ENCODE measurements around the gene NPC1. TPM values are rescaled to one million over a fixed set of nuclear protein-coding genes. Genes with fewer than 3 reads are reported as not detected.

Gene NPC1
- total RNA-seq, 1 donor from 2014 or later, result 48.0 TPM

DNA sequence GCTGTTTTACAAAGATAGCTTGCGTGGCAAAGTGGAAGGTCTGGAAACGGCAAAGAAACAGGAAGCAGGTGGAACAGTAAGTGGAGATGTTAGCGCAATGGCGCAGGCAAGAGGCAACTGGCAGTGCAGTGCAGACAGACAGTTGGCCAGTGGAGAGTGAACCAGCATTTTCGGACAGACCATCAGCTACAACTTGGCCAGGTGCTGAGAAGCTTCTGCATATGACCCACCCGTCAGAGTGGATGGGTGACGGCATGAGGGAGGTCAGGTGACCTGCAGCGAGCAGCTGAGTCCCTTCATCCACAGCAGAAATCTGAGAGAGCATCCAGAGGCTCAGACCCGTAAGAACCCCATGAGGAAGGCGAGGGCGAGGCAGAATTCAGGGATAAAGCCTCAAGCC, 33.8 kb downstream of the NPC1 start:
- Histone ChIP-seq H3K27ac (ENCODE audit: low read depth, low read length) (no peak overlapping the region), H3K9ac (ENCODE audit: low read depth in 1 of 3, low read length in 3 of 3) (no peak overlapping the region), H3K27me3 (ENCODE audit: control insufficient read depth in 3 of 3, insufficient read depth in 3 of 3, low read length in 3 of 3) (no peaks in the 10 kb centered on the region), H3K4me3 (ENCODE audit: low read length in 3 of 3) (no peak overlapping the region), H3K4me1 (ENCODE audit: control insufficient read depth in 3 of 3, insufficient read depth in 3 of 3, low read length in 3 of 3) (no peaks in the 10 kb centered on the region), H3K9me3 (ENCODE audit: control insufficient read depth in 3 of 3, low read length in 3 of 3) (no peaks in the 10 kb centered on the region), H3K36me3 (ENCODE audit: control insufficient read depth in 3 of 3, insufficient read depth in 3 of 3, low read length in 3 of 3) (peaks cover 47 to 68% (median 57%) of the 10 kb centered on the region in 3 donors)

GRCh38 chr18:23551978-23552377, 34.3 kb downstream of the NPC1 start:
- no peak overlapping the region for H3K4me3 ChIP-seq (ENCODE audit: low read length in 3 of 3)
- H3K9ac ChIP-seq (ENCODE audit: low read depth in 1 of 3, low read length in 3 of 3), result no peak overlapping the region
- H3K4me1 ChIP-seq (ENCODE audit: control insufficient read depth in 3 of 3, insufficient read depth in 3 of 3, low read length in 3 of 3), result no peaks in the 10 kb centered on the region
- H3K27ac ChIP-seq (ENCODE audit: low read depth, low read length), result no peak overlapping the region
- no peaks in the 10 kb centered on the region for H3K27me3 ChIP-seq (ENCODE audit: control insufficient read depth in 3 of 3, insufficient read depth in 3 of 3, low read length in 3 of 3)
- H3K9me3 ChIP-seq (ENCODE audit: control insufficient read depth in 3 of 3, low read length in 3 of 3), result no peaks in the 10 kb centered on the region
- peaks cover 45 to 67% (median 62%) of the 10 kb centered on the region in 3 donors for H3K36me3 ChIP-seq (ENCODE audit: control insufficient read depth in 3 of 3, insufficient read depth in 3 of 3, low read length in 3 of 3)

DNA sequence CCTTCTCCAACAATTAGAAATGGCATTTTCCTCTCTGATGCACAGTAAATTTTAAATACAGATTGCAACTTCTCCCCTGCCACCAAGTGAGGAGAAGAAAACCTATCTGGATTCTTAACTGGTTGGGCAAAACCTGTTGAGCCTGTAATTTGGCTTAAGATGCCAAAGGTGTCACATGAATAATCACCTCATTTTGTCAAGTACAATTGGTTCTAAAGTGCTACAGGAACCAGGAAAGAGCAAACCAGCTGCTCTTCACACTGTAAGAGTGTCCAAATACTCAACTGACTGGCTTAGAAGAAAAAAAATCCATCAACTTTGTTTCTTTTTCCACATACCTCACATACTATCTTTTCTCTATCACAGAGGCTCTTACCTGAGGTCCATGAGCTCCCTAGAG, 35.4 kb downstream of the NPC1 start:
- no peaks in the 10 kb centered on the region for H3K9me3 ChIP-seq (ENCODE audit: control insufficient read depth in 3 of 3, low read length in 3 of 3)
- peaks cover 35 to 62% (median 53%) of the 10 kb centered on the region in 3 donors for H3K36me3 ChIP-seq (ENCODE audit: control insufficient read depth in 3 of 3, insufficient read depth in 3 of 3, low read length in 3 of 3)

DNA sequence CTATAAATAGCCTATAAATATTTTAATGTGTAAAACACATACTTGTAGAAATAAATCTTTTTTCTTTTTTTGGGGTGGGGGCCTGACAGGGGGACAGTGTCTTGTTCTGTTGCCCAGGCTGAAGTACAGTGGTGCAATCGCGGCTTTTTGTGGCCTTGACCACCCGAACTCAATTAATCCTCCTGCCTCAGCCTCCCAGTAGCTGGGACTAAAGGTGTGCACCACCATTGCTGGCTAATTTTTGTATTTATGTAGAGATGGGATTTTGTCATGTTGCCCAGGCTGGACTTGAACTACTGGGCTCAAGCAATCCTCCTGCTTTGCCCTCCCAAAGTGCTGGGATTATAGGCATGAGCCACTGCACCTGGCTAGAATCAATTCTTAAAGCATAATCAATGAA, 37.6 kb downstream of the NPC1 start:
- no peaks in the 10 kb centered on the region for H3K27me3 ChIP-seq (ENCODE audit: control insufficient read depth in 3 of 3, insufficient read depth in 3 of 3, low read length in 3 of 3)
- no peak overlapping the region for H3K4me3 ChIP-seq (ENCODE audit: low read length in 3 of 3)
- no peaks in the 10 kb centered on the region for H3K9me3 ChIP-seq (ENCODE audit: control insufficient read depth in 3 of 3, low read length in 3 of 3)
- no peak overlapping the region for H3K27ac ChIP-seq (ENCODE audit: low read depth, low read length)
- H3K4me1 ChIP-seq (ENCODE audit: control insufficient read depth in 3 of 3, insufficient read depth in 3 of 3, low read length in 3 of 3), result no peaks in the 10 kb centered on the region
- H3K9ac ChIP-seq (ENCODE audit: low read depth in 1 of 3, low read length in 3 of 3), result no peak overlapping the region
- peaks cover 33 to 51% (median 41%) of the 10 kb centered on the region in 3 donors for H3K36me3 ChIP-seq (ENCODE audit: control insufficient read depth in 3 of 3, insufficient read depth in 3 of 3, low read length in 3 of 3)

More for the DNA sequence above, 35.4 kb downstream of the NPC1 start:
- Histone ChIP-seq H3K27me3 (ENCODE audit: control insufficient read depth in 3 of 3, insufficient read depth in 3 of 3, low read length in 3 of 3) (no peaks in the 10 kb centered on the region), H3K9ac (ENCODE audit: low read depth in 1 of 3, low read length in 3 of 3) (no peak overlapping the region), H3K27ac (ENCODE audit: low read depth, low read length) (no peak overlapping the region), H3K4me3 (ENCODE audit: low read length in 3 of 3) (no peak overlapping the region), H3K4me1 (ENCODE audit: control insufficient read depth in 3 of 3, insufficient read depth in 3 of 3, low read length in 3 of 3) (no peaks in the 10 kb centered on the region)

GRCh38 chr18:23548275-23548674, 38.0 kb downstream of the NPC1 start:
- H3K9ac ChIP-seq (ENCODE audit: low read depth in 1 of 3, low read length in 3 of 3), result no peak overlapping the region
- no peaks in the 10 kb centered on the region for H3K9me3 ChIP-seq (ENCODE audit: control insufficient read depth in 3 of 3, low read length in 3 of 3)
- H3K36me3 ChIP-seq (ENCODE audit: control insufficient read depth in 3 of 3, insufficient read depth in 3 of 3, low read length in 3 of 3), result peaks cover 31 to 51% (median 40%) of the 10 kb centered on the region in 3 donors
- no peak overlapping the region for H3K27ac ChIP-seq (ENCODE audit: low read depth, low read length)
- no peak overlapping the region for H3K4me3 ChIP-seq (ENCODE audit: low read length in 3 of 3)
- H3K4me1 ChIP-seq (ENCODE audit: control insufficient read depth in 3 of 3, insufficient read depth in 3 of 3, low read length in 3 of 3), result no peaks in the 10 kb centered on the region
- H3K27me3 ChIP-seq (ENCODE audit: control insufficient read depth in 3 of 3, insufficient read depth in 3 of 3, low read length in 3 of 3), result no peaks in the 10 kb centered on the region

DNA sequence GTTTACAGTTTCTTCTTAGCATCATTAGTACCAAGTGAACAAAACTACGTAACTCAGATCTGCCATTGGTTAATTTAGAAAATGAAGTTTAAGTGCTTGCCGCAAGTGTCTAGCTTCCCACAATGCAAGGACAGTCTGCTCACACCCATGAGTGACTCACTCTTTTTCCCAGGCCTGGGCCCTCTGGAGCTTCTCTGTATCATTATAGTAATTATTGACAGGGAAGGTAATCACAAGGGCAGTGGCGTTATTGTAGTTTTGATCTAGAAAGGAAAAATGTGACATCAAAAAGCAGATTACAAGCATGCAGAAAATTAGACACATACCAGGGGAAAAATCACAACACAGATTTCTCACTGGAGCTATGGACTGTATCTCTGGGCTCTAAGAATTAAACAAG, 38.5 kb downstream of the NPC1 start:
- Histone ChIP-seq H3K9ac (ENCODE audit: low read depth in 1 of 3, low read length in 3 of 3) (no peak overlapping the region), H3K36me3 (ENCODE audit: control insufficient read depth in 3 of 3, insufficient read depth in 3 of 3, low read length in 3 of 3) (peaks cover 31 to 47% (median 37%) of the 10 kb centered on the region in 3 donors), H3K27ac (ENCODE audit: low read depth, low read length) (no peak overlapping the region)

GRCh38 chr18:23547306-23547705, 39.0 kb downstream of the NPC1 start:
- Histone ChIP-seq H3K27me3 (ENCODE audit: control insufficient read depth in 3 of 3, insufficient read depth in 3 of 3, low read length in 3 of 3) (no peaks in the 10 kb centered on the region), H3K4me3 (ENCODE audit: low read length in 3 of 3) (no peak overlapping the region), H3K27ac (ENCODE audit: low read depth, low read length) (no peak overlapping the region), H3K4me1 (ENCODE audit: control insufficient read depth in 3 of 3, insufficient read depth in 3 of 3, low read length in 3 of 3) (no peaks in the 10 kb centered on the region), H3K9me3 (ENCODE audit: control insufficient read depth in 3 of 3, low read length in 3 of 3) (no peaks in the 10 kb centered on the region), H3K9ac (ENCODE audit: low read depth in 1 of 3, low read length in 3 of 3) (no peak overlapping the region), H3K36me3 (ENCODE audit: control insufficient read depth in 3 of 3, insufficient read depth in 3 of 3, low read length in 3 of 3) (peaks cover 30 to 41% (median 37%) of the 10 kb centered on the region in 3 donors)

More for the DNA sequence above, 38.5 kb downstream of the NPC1 start:
- no peaks in the 10 kb centered on the region for H3K4me1 ChIP-seq (ENCODE audit: control insufficient read depth in 3 of 3, insufficient read depth in 3 of 3, low read length in 3 of 3)
- no peak overlapping the region for H3K4me3 ChIP-seq (ENCODE audit: low read length in 3 of 3)
- no peaks in the 10 kb centered on the region for H3K27me3 ChIP-seq (ENCODE audit: control insufficient read depth in 3 of 3, insufficient read depth in 3 of 3, low read length in 3 of 3)
- no peaks in the 10 kb centered on the region for H3K9me3 ChIP-seq (ENCODE audit: control insufficient read depth in 3 of 3, low read length in 3 of 3)

DNA sequence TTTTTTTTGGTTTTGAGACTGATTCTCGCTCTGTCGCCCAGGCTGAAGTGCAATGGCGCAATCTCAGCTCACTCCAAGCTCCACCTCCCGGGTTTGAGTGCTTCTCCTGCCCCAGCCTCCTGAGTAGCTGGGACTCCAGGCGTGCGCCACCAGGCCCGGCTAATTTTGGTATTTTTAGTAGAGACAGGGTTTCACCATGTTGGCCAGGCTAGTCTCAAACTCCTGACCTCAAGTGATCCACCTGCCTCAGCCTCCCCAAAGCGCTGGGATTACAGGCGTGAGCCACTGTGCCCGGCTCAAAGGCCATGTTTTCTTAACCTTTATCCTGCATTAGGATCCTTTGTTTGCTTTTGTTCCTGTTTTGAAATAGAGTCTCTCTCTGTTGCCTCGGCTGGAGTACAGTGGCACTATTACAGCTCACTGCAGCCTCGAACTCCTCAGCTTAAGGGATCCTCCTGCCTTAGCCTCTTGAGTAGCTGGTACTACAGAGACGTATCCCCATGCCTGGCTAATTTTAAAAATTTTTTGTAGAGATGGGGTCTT, 41.0 kb downstream of the NPC1 start:
- no peak overlapping the region for H3K4me3 ChIP-seq (ENCODE audit: low read length in 3 of 3)
- no peaks in the 10 kb centered on the region for H3K9me3 ChIP-seq (ENCODE audit: control insufficient read depth in 3 of 3, low read length in 3 of 3)
- H3K27ac ChIP-seq (ENCODE audit: low read depth, low read length), result no peak overlapping the region
- no peaks in the 10 kb centered on the region for H3K27me3 ChIP-seq (ENCODE audit: control insufficient read depth in 3 of 3, insufficient read depth in 3 of 3, low read length in 3 of 3)
- H3K4me1 ChIP-seq (ENCODE audit: control insufficient read depth in 3 of 3, insufficient read depth in 3 of 3, low read length in 3 of 3), result no peaks in the 10 kb centered on the region
- H3K9ac ChIP-seq (ENCODE audit: low read depth in 1 of 3, low read length in 3 of 3), result no peak overlapping the region
- peaks cover 37 to 40% (median 39%) of the 10 kb centered on the region in 3 donors for H3K36me3 ChIP-seq (ENCODE audit: control insufficient read depth in 3 of 3, insufficient read depth in 3 of 3, low read length in 3 of 3)

DNA sequence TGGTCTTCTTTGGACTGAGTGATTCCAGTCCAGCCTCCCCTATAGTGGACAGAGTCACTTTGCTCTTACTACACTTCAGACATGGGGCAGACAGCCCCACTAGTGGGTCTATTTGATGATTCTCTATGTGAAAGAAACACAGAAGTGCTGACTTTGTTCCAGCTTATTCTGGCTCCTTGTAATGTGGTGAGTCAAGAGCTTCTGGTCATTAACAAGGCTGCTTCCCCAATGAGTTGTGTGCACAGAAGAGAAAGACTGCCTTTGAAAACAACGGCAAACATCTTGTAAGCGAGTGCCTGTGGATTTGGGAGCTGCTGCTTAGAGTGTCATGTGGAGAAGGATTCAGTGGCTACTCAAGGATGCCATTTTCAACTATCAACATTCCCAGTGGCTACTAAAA, 43.8 kb downstream of the NPC1 start:
- Histone ChIP-seq H3K9ac (ENCODE audit: low read depth in 1 of 3, low read length in 3 of 3) (no peak overlapping the region), H3K36me3 (ENCODE audit: control insufficient read depth in 3 of 3, insufficient read depth in 3 of 3, low read length in 3 of 3) (peaks cover 55 to 64% (median 59%) of the 10 kb centered on the region in 3 donors)

GRCh38 chr18:23541349-23542093, 44.8 kb downstream of the NPC1 start:
- no peaks in the 10 kb centered on the region for H3K9me3 ChIP-seq (ENCODE audit: control insufficient read depth in 3 of 3, low read length in 3 of 3)
- no peak overlapping the region for H3K4me3 ChIP-seq (ENCODE audit: low read length in 3 of 3)
- no peaks in the 10 kb centered on the region for H3K27me3 ChIP-seq (ENCODE audit: control insufficient read depth in 3 of 3, insufficient read depth in 3 of 3, low read length in 3 of 3)

More for the DNA sequence above, 43.8 kb downstream of the NPC1 start:
- Histone ChIP-seq H3K4me3 (ENCODE audit: low read length in 3 of 3) (no peak overlapping the region), H3K4me1 (ENCODE audit: control insufficient read depth in 3 of 3, insufficient read depth in 3 of 3, low read length in 3 of 3) (no peaks in the 10 kb centered on the region), H3K9me3 (ENCODE audit: control insufficient read depth in 3 of 3, low read length in 3 of 3) (no peaks in the 10 kb centered on the region), H3K27me3 (ENCODE audit: control insufficient read depth in 3 of 3, insufficient read depth in 3 of 3, low read length in 3 of 3) (no peaks in the 10 kb centered on the region), H3K27ac (ENCODE audit: low read depth, low read length) (no peak overlapping the region)

More at GRCh38 chr18:23541349-23542093, 44.8 kb downstream of the NPC1 start:
- no peak overlapping the region for H3K27ac ChIP-seq (ENCODE audit: low read depth, low read length)
- no peak overlapping the region for H3K9ac ChIP-seq (ENCODE audit: low read depth in 1 of 3, low read length in 3 of 3)
- no peaks in the 10 kb centered on the region for H3K4me1 ChIP-seq (ENCODE audit: control insufficient read depth in 3 of 3, insufficient read depth in 3 of 3, low read length in 3 of 3)
- H3K36me3 ChIP-seq (ENCODE audit: control insufficient read depth in 3 of 3, insufficient read depth in 3 of 3, low read length in 3 of 3), result peaks cover 63 to 65% (median 64%) of the 10 kb centered on the region in 3 donors
